RWPE1 (cell line): Measurements from ENCODE around the gene MYMX.
A peak's percentile ranks its signal among the peaks of the same experiment; 100 is the strongest.
"Not testable (repeated sequence)": the region's sequence is repeated elsewhere in the genome, so short reads cannot be mapped to it uniquely, and the experiment has no call there.

Source experiments
- CTCF ChIA-PET: fragments of 350-600 bp; sonication (Branson Sonifier 250); formaldehyde crosslinking; extraction: SDS; loops from one replicate; lab custom pipeline; 2021; lab: Yijun Ruan, JAX
- POLR2A ChIA-PET: fragments of 400-600 bp; formaldehyde crosslinking; extraction: SDS; loops from one replicate; lab custom pipeline; 2020; ENCODE audit warnings: antibody characterized with exemption; ENCODE audit not compliant: low non-redundant PET; lab: Yijun Ruan, JAX
- DNase-seq: peaks from one replicate; pipeline ENCODE4 v3.0.0; 2012; ENCODE audit warnings: low spot score
- H3K27ac ChIP-seq: fragments of 450-650 bp; 2 replicates; pipeline ENCODE4 v1.5.1; 2017
- TF ChIP-seq, protein P1 (sequence below): fragments of 450-650 bp; conservative IDR thresholded peaks from 2 replicates; pipeline ENCODE4 v1.5.1; 2017; ENCODE audit warnings: low read depth, mild to moderate bottlenecking

The MYMX gene

DNA sequence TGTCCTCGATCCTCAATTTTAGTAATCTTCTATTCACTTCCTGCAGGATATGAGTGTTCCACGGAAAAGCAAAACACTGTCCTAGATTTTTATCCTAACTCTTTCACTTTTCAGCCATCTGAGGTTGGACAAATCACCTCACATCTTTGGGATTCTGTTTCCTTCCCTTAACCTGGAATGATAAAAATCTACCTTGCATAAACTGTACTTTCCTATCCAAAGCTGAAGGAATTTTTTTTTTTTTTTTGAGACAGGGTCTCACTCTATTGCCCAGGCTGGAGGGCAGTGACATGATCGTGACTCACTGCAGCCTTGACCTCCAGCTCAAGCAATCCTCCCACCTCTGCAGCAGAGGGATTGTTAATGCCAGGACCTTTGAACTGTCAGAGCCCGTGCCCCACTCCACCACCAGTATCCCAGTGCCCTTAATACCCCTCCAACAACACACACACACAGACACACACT, 37.6 kb upstream of the MYMX start:
- ChIA-PET CTCF (interaction anchor here (1.5 kb wide), 1 partner anchor 79 kb away, joined by 3 read pairs; no protein-coding TSS in a partner anchor), POLR2A (no interaction called here)
- H3K27ac ChIP-seq = peak overlapping the region; percentile 84
- TF ChIP-seq, protein P1, sequence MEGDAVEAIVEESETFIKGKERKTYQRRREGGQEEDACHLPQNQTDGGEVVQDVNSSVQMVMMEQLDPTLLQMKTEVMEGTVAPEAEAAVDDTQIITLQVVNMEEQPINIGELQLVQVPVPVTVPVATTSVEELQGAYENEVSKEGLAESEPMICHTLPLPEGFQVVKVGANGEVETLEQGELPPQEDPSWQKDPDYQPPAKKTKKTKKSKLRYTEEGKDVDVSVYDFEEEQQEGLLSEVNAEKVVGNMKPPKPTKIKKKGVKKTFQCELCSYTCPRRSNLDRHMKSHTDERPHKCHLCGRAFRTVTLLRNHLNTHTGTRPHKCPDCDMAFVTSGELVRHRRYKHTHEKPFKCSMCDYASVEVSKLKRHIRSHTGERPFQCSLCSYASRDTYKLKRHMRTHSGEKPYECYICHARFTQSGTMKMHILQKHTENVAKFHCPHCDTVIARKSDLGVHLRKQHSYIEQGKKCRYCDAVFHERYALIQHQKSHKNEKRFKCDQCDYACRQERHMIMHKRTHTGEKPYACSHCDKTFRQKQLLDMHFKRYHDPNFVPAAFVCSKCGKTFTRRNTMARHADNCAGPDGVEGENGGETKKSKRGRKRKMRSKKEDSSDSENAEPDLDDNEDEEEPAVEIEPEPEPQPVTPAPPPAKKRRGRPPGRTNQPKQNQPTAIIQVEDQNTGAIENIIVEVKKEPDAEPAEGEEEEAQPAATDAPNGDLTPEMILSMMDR = no peak
- DNase-seq = no peak

DNA sequence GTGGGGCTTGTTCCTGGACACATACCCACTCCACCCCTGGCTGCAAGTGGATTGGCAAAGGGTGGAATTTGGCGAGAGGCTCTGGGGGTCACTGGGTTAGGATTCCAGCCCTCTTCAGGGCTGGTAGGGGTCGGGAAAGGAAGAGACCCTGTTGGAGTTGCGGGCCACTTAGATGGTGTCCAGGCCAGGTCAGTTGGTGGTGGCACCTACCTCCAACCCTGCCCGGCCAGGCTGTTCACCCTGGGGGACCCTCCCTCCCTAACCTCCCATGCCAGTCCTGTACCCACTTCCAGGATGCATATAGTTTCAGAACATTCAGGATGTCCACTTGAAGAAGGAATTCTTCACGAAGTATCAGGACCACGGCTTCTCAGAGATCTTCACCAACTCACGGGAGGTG, 37.1 kb upstream of the MYMX start:
- DNase-seq = no peak
- ChIA-PET CTCF (interaction anchor here (1.5 kb wide), 1 partner anchor 79 kb away, joined by 3 read pairs; no protein-coding TSS in a partner anchor), POLR2A (no interaction called here)
- TF ChIP-seq, protein P1 = no peak
- H3K27ac ChIP-seq = peak overlapping the region; percentile 84

DNA sequence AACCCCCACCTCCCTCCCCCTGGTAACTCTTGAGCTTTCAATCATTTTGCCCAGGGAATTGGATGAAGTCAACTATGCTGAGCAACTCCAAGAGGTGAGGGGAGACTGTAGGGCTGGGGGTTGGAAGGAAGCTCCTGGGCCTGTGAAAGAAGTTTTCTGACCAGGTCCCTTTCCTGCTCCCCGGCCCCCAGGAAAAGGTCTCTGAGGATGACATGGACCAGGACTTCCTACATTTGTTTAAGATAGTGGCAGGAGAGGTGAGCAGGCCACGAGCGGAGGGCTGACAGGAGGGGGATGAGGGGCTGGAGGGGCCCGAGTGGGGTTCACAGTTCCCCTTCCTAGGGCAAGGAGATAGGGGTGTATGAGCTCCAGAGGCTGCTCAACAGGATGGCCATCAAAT, 36.3 kb upstream of the MYMX start:
- CTCF ChIA-PET = interaction anchor here (1.0 to 1.5 kb wide), 3 partner anchors 10 to 80 kb away, joined by 3 to 4 read pairs (median 3); no protein-coding TSS in a partner anchor
- TF ChIP-seq, protein P1 = no peak
- POLR2A ChIA-PET = no interaction called here
- peak overlapping the region; percentile 23; the same call in 1 of the 2 replicates for H3K27ac ChIP-seq
- no peak for DNase-seq

DNA sequence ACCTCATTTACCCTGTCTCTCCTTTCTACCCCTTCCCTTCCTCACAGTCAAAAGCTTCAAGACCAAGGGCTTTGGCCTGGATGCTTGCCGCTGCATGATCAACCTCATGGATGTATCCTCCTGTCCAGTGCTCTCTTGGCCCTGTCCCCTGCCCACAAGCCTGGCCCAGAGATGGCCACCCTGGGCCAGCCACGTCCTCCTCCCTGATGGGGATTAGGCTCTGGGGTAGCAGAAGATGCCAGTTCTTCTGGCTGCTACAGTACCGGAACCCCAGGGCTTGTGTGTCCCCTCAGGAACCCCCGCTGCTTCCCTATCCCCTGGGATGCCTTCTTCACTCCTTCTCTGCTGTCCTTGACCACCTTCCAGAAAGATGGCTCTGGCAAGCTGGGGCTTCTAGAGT, 35.8 kb upstream of the MYMX start:
- H3K27ac ChIP-seq = peak overlapping the region; percentile 23; the same call in 1 of the 2 replicates
- POLR2A ChIA-PET = no interaction called here
- TF ChIP-seq, protein P1 = no peak
- no peak for DNase-seq
- CTCF ChIA-PET = interaction anchor here (1.0 to 1.1 kb wide), 2 partner anchors 9 to 46 kb away, joined by 3 to 4 read pairs; no protein-coding TSS in a partner anchor

DNA sequence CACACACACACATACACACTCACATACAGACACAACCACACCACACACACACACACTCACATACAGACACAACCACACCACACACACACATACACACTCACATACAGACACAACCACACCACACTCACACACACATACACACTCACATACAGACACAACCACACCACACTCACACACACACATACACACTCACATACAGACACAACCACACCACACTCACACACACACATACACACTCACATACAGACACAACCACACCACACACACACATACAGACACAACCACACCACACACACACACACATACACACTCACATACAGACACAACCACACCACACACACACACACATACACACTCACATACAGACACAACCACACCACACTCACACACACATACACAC, 34.9 kb upstream of the MYMX start:
- CTCF ChIA-PET = not testable (repeated sequence)

DNA sequence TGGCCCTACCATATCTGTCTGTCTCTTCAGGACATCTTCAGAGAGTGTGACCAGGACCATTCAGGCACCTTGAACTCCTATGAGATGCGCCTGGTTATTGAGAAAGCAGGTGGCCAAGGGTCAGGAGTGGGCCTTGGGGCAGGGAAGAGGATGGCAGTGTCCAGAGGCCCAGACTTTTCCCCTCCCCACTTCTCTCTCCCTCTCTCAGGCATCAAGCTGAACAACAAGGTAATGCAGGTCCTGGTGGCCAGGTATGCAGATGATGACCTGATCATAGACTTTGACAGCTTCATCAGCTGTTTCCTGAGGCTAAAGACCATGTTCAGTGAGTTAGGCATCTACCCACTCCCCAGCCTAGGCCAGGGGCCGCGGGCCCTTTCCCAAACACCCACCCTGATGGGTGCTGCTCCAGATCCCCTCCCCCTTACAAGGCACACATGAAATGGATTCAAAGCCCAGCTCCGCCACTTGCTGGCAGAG, 33.8 kb upstream of the MYMX start:
- no peak for DNase-seq
- CTCF ChIA-PET = no interaction called here
- POLR2A ChIA-PET = no interaction called here

More for the DNA sequence above, 34.9 kb upstream of the MYMX start:
- POLR2A ChIA-PET, H3K27ac ChIP-seq, DNase-seq: not testable (repeated sequence)

DNA sequence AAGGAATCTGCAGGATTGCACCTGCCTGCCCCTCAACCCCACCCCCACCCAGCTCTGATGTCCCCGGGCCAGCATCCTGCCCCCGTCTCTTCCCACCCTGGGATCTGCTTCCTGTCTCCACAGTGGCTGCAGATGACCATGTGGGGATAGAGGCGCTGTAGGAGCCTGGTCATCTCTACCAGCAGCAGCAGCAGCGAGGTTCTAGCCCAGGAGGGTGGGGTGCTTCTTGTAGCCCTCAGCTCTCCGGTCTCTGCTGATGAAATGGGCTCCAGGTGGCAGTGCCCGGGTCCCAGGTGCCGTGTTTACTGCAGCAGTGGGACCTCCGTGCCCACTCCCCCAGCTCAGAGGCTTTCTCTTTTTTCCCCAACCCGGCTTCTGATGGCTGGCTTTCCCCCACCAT, 32.9 kb upstream of the MYMX start:
- TF ChIP-seq, protein P1 = no peak
- CTCF ChIA-PET = no interaction called here
- DNase-seq = no peak
- no peak overlapping the region for H3K27ac ChIP-seq
- POLR2A ChIA-PET = no interaction called here

More for the DNA sequence above, 33.8 kb upstream of the MYMX start:
- H3K27ac ChIP-seq = no peak overlapping the region
- TF ChIP-seq, protein P1 = no peak

DNA sequence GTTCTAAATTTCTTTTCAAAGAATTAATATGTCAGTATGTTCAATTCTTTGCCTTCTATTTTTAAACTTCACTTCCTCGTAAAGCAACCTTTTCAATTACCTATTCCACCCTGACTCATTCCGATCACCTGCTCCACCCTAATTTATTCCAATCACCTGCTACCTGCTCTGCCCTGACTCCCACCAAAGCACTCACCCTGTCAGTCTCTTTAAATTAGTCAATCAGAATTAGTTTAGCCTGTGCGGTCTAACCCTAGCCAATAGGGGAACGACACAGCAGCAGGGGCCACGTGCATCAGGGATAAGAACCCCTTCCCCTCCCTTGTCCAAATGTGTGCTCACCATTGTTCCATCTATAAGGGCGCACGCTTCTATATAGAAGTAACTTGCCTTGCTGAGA, 31.4 kb upstream of the MYMX start:
- DNase-seq, H3K27ac ChIP-seq, POLR2A ChIA-PET: not testable (repeated sequence)
- CTCF ChIA-PET = interaction anchor here (0.6 to 1.0 kb wide), 3 partner anchors 36 to 110 kb away, joined by 3 to 7 read pairs (median 3); no protein-coding TSS in a partner anchor
